Measurements from ENCODE around the gene MMP7.
A peak's percentile ranks its signal among the peaks of the same experiment; 100 is the strongest.

Gene MMP7

GRCh38 chr11:102552447-102553194, 22.1 kb upstream of the MMP7 start:
- H4K20me1 ChIP-seq (ENCODE audit: control insufficient read depth, insufficient read depth, low read depth, low read length): no peaks in the 10 kb centered on the region
- no peak for TF ChIP-seq CTCF (IDR thresholded peaks at IDR 0.05; ENCODE audit: low read depth, low read length, poor library complexity, severe bottlenecking)
- no peak for TF ChIP-seq EZH2phosphoT487 (IDR thresholded peaks at IDR 0.05; ENCODE audit: borderline replicate concordance, low read length)
- H3K79me2 ChIP-seq (ENCODE audit: control insufficient read depth, low read length): no peaks in the 10 kb centered on the region
- no peaks in the 10 kb centered on the region for H3K9me2 ChIP-seq (replicated peaks; ENCODE audit: control insufficient read depth, low read length)
- H3K9me3 ChIP-seq (ENCODE audit: control insufficient read depth, insufficient read depth, low read length): no peaks in the 10 kb centered on the region
- peak overlapping the region; percentile 46 for H3K4me2 ChIP-seq (ENCODE audit: low read length)
- peaks cover 55% of the 10 kb centered on the region for H3K4me1 ChIP-seq (ENCODE audit: control insufficient read depth, low read length)
- peak overlapping the region; percentile 17 for H3K4me3 ChIP-seq (ENCODE audit: low read length)
- H3K27me3 ChIP-seq (ENCODE audit: control insufficient read depth, low read length): no peaks in the 10 kb centered on the region
- H3K27ac ChIP-seq (ENCODE audit: low read depth, low read length): no peak overlapping the region
- H3F3A ChIP-seq (ENCODE audit: control insufficient read depth, insufficient read depth): no peaks in the 10 kb centered on the region
- no peaks in the 10 kb centered on the region for H3K36me3 ChIP-seq (ENCODE audit: control insufficient read depth, low read length)

GRCh38 chr11:102552020-102552419, 21.5 kb upstream of the MMP7 start:
- Histone ChIP-seq H3K27me3 (ENCODE audit: control insufficient read depth, low read length) (no peaks in the 10 kb centered on the region), H3K9me3 (ENCODE audit: control insufficient read depth, insufficient read depth, low read length) (no peaks in the 10 kb centered on the region), H4K20me1 (ENCODE audit: control insufficient read depth, insufficient read depth, low read depth, low read length) (no peaks in the 10 kb centered on the region), H3K4me3 (ENCODE audit: low read length) (peak overlapping the region; percentile 17), H3F3A (ENCODE audit: control insufficient read depth, insufficient read depth) (0 out of 2 replicates have a peak, but pooled peaks cover 2% of the 10 kb centered on the region), H3K79me2 (ENCODE audit: control insufficient read depth, low read length) (no peaks in the 10 kb centered on the region), H3K9me2 (replicated peaks; ENCODE audit: control insufficient read depth, low read length) (no peaks in the 10 kb centered on the region), H3K4me1 (ENCODE audit: control insufficient read depth, low read length) (peaks cover 54% of the 10 kb centered on the region), H3K4me2 (ENCODE audit: low read length) (peak overlapping the region; percentile 46), H3K27ac (ENCODE audit: low read depth, low read length) (no peak overlapping the region), H3K36me3 (ENCODE audit: control insufficient read depth, low read length) (no peaks in the 10 kb centered on the region)
- no peak for TF ChIP-seq EZH2phosphoT487 (IDR thresholded peaks at IDR 0.05; ENCODE audit: borderline replicate concordance, low read length)
- no peak for TF ChIP-seq CTCF (IDR thresholded peaks at IDR 0.05; ENCODE audit: low read depth, low read length, poor library complexity, severe bottlenecking)

- Histone ChIP-seq H3K4me3 (ENCODE audit: low read length) (no peak overlapping the region), H3K27me3 (ENCODE audit: control insufficient read depth, low read length) (no peaks in the 10 kb centered on the region), H3F3A (ENCODE audit: control insufficient read depth, insufficient read depth) (0 out of 2 replicates have a peak, but pooled peaks cover 3% of the 10 kb centered on the region), H3K9me2 (replicated peaks; ENCODE audit: control insufficient read depth, low read length) (no peaks in the 10 kb centered on the region), H3K9me3 (ENCODE audit: control insufficient read depth, insufficient read depth, low read length) (no peaks in the 10 kb centered on the region), H4K20me1 (ENCODE audit: control insufficient read depth, insufficient read depth, low read depth, low read length) (no peaks in the 10 kb centered on the region), H3K79me2 (ENCODE audit: control insufficient read depth, low read length) (no peaks in the 10 kb centered on the region), H3K27ac (ENCODE audit: low read depth, low read length) (no peak overlapping the region), H3K4me1 (ENCODE audit: control insufficient read depth, low read length) (peaks cover 61% of the 10 kb centered on the region), H3K4me2 (ENCODE audit: low read length) (peak overlapping the region; percentile 46), H3K36me3 (ENCODE audit: control insufficient read depth, low read length) (no peaks in the 10 kb centered on the region)
- no peak for TF ChIP-seq CTCF (IDR thresholded peaks at IDR 0.05; ENCODE audit: low read depth, low read length, poor library complexity, severe bottlenecking)
- TF ChIP-seq EZH2phosphoT487 (IDR thresholded peaks at IDR 0.05; ENCODE audit: borderline replicate concordance, low read length): no peak
These were observed 20.7 kb upstream of the MMP7 start for GRCh38 chr11:102551169-102551781.

Measured in DOHH2 (cell line).